SU-DHL-6 (cell line): ENCODE measurements around the gene NKD1.

ENCODE experiments used
- H2AFZ ChIP-seq: fragments of 200-600 bp; sonication (generic); 2 replicates; pipeline ENCODE4 v1.6.1; 2014; ENCODE audit warnings: low read depth, mild to moderate bottlenecking, moderate library complexity, mixed read lengths, antibody characterized with exemption, low read length; ENCODE audit not compliant: severe bottlenecking
- H3F3A ChIP-seq: fragments of 200-600 bp; shearing (Covaris generic); 2 replicates; pipeline ENCODE4 v1.6.0; 2016; ENCODE audit warnings: antibody characterized with exemption, mild to moderate bottlenecking; ENCODE audit not compliant: insufficient read depth
- H3K27ac ChIP-seq: fragments of 200-600 bp; sonication (generic); 2 replicates; pipeline ENCODE4 v1.5.1; 2016; ENCODE audit warnings: low read depth, mild to moderate bottlenecking, low read length, moderate library complexity, mixed read lengths
- H3K27me3 ChIP-seq: fragments of 200-600 bp; sonication (generic), shearing (Covaris generic); 2 replicates; pipeline ENCODE4 v1.6.0; 2014; ENCODE audit warnings: mild to moderate bottlenecking, low read length
- H3K36me3 ChIP-seq: fragments of 200-600 bp; sonication (generic); 2 replicates; pipeline ENCODE4 v1.6.1; 2014; ENCODE audit warnings: mild to moderate bottlenecking, low read length, mixed read lengths
- H3K4me2 ChIP-seq: fragments of 300-600, 200-600 bp; shearing (Covaris generic), sonication (generic); 2 replicates; pipeline ENCODE4 v1.6.0; 2014; ENCODE audit warnings: low read length, low read depth, mild to moderate bottlenecking; ENCODE audit not compliant: poor library complexity, severe bottlenecking
- H3K4me3 ChIP-seq: fragments of 200-600 bp; sonication (generic); 2 replicates; pipeline ENCODE4 v1.5.1; 2014; ENCODE audit warnings: antibody characterized with exemption, low read length, mild to moderate bottlenecking, mixed read lengths; ENCODE audit not compliant: insufficient read depth, poor library complexity, severe bottlenecking
- H3K79me2 ChIP-seq: fragments of 200-600 bp; sonication (generic); 2 replicates; pipeline ENCODE4 v1.6.1; 2014; ENCODE audit warnings: mild to moderate bottlenecking, low read length, moderate library complexity; ENCODE audit not compliant: insufficient read depth
- H3K9ac ChIP-seq: fragments of 200-600 bp; sonication (generic); 2 replicates; pipeline ENCODE4 v1.7.0; 2014; ENCODE audit warnings: mild to moderate bottlenecking, low read length
- H3K9me2 ChIP-seq: fragments of 200-600 bp; sonication (generic); replicated peaks from 2 replicates; pipeline ENCODE4 v1.6.1; 2014; ENCODE audit warnings: low read length; ENCODE audit not compliant: insufficient read depth
- H3K9me3 ChIP-seq: fragments of 200-600 bp; sonication (generic); 2 replicates; pipeline ENCODE4 v1.6.1; 2014; ENCODE audit warnings: low read length, mixed read lengths; ENCODE audit not compliant: insufficient read depth
- H4K20me1 ChIP-seq: fragments of 200-600 bp; sonication (generic); 2 replicates; pipeline ENCODE4 v1.6.1; 2014; ENCODE audit warnings: low read depth, mild to moderate bottlenecking, antibody characterized with exemption, low read length, moderate library complexity, mixed read lengths
- CTCF ChIP-seq: fragments of 200-600 bp; sonication (generic); IDR thresholded peaks from one replicate; pipeline ENCODE4 v1.5.1; 2017; ENCODE audit warnings: antibody characterized with exemption, mild to moderate bottlenecking, low read length, moderate library complexity; ENCODE audit not compliant: insufficient read depth, poor library complexity, severe bottlenecking
- EZH2phosphoT487 ChIP-seq: fragments of 200-600 bp; sonication (generic), shearing (Covaris generic); conservative IDR thresholded peaks from 2 replicates; pipeline ENCODE4 v1.6.1; 2018; ENCODE audit warnings: mild to moderate bottlenecking, antibody characterized with exemption, low read length, moderate library complexity, mixed read lengths

The NKD1 gene

GRCh38 chr16:50549561-50549915 lies 1.3 kb downstream of the NKD1 start:
- no peak overlapping the region for H3K27ac ChIP-seq
- H3K9me2 ChIP-seq, result no peaks in the 10 kb centered on the region
- H3K4me3 ChIP-seq, result no peak overlapping the region
- H3K9ac ChIP-seq, result no peak overlapping the region
- no peak overlapping the region for H3K4me2 ChIP-seq
- H3K36me3 ChIP-seq, result no peaks in the 10 kb centered on the region
- H3K9me3 ChIP-seq, result no peaks in the 10 kb centered on the region
- no peak overlapping the region for H2AFZ ChIP-seq
- no peaks in the 10 kb centered on the region for H4K20me1 ChIP-seq
- no peaks in the 10 kb centered on the region for H3K79me2 ChIP-seq
- no peaks in the 10 kb centered on the region for H3K27me3 ChIP-seq
- TF ChIP-seq CTCF (no peak), EZH2phosphoT487 (no peak)
- no peaks in the 10 kb centered on the region; the same call in 1 of the 2 replicates for H3F3A ChIP-seq

DNA sequence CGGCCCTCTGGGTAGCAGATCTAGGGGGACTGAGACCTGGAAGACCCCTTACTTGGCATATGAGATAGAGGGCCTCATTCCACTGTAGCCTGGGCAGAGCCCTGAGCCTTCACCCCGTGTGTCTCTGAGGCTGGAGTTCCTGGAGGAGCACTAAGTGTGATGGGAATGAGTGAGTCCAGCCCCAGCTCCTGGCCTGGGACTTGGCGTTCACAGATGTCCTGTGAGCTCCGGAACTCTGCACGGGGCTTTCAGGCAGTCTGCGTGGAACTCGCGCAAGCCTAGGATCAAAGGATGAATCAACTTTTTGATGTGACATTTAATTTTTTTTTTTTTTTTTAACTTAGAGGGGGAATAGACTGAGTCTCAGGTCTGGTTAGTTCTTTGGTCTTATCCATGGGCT lies 1.8 kb downstream of the NKD1 start:
- Histone ChIP-seq H3K79me2 (no peaks in the 10 kb centered on the region), H3K27ac (no peak overlapping the region), H3K36me3 (no peaks in the 10 kb centered on the region), H3K9me3 (no peaks in the 10 kb centered on the region), H3K9me2 (no peaks in the 10 kb centered on the region), H3K4me3 (no peak overlapping the region), H3K27me3 (no peaks in the 10 kb centered on the region), H4K20me1 (no peaks in the 10 kb centered on the region), H3K4me2 (no peak overlapping the region), H3K9ac (no peak overlapping the region), H2AFZ (no peak overlapping the region), H3F3A (no peaks in the 10 kb centered on the region; the same call in 1 of the 2 replicates)
- TF ChIP-seq CTCF (no peak), EZH2phosphoT487 (no peak)

- Histone ChIP-seq H2AFZ (no peak overlapping the region), H3K27ac (no peak overlapping the region), H3F3A (no peaks in the 10 kb centered on the region; the same call in 1 of the 2 replicates), H3K4me3 (no peak overlapping the region), H3K36me3 (no peaks in the 10 kb centered on the region), H3K4me2 (no peak overlapping the region), H3K79me2 (no peaks in the 10 kb centered on the region), H3K9me2 (no peaks in the 10 kb centered on the region), H3K9me3 (no peaks in the 10 kb centered on the region), H3K27me3 (no peaks in the 10 kb centered on the region), H3K9ac (no peak overlapping the region), H4K20me1 (no peaks in the 10 kb centered on the region)
- TF ChIP-seq CTCF (no peak), EZH2phosphoT487 (no peak)
These were observed 2.9 kb downstream of the NKD1 start for GRCh38 chr16:50550866-50551641.
